Right atrium auricular region (tissue), 2 donors: Measurements from ENCODE around the gene PORCN. TPM values are rescaled to one million over a fixed set of nuclear protein-coding genes. Genes with fewer than 3 reads are reported as not detected.
A peak's percentile ranks its signal among the peaks of the same experiment; 100 is the strongest.

Source experiments
- DNase-seq: peaks from one replicate; pipeline ENCODE4 v3.0.0-alpha.2; 2019; ENCODE audit warnings: low spot score
- H3K27ac ChIP-seq, 2 donors: fragments of 200-600 bp; sonication (generic); 1 replicate in 1 of 2; 2 replicates in 1 of 2; pipeline ENCODE4 v1.5.1; 2016 to 2019
- H3K27me3 ChIP-seq, 2 donors: fragments of 200-600 bp; sonication (generic); one replicate each; pipeline versions ENCODE4 v1.5.1 to v1.6.0; 2017 to 2019
- H3K36me3 ChIP-seq: fragments of 200-600 bp; sonication (generic); one replicate; pipeline ENCODE4 v1.5.1; 2016
- H3K4me1 ChIP-seq, 2 donors: fragments of 200-600 bp; sonication (generic); one replicate each; pipeline versions ENCODE4 v1.5.1 to v1.6.0; 2017 to 2019
- H3K4me3 ChIP-seq, 2 donors: fragments of 200-600 bp; sonication (generic); 1 replicate in 1 of 2; 2 replicates in 1 of 2; pipeline ENCODE4 v1.5.1; 2017 to 2019; ENCODE audit warnings: mild to moderate bottlenecking in 1 of 2, moderate library complexity in 1 of 2
- H3K9me3 ChIP-seq, 2 donors: fragments of 200-600 bp; sonication (generic); one replicate each; pipeline ENCODE4 v1.5.1; 2019
- total RNA-seq, 2 donors: library from RNA; depleted of rRNA; stranded (reverse); fragments of >200 nt; gene quantifications; one replicate each; pipeline ENCODE4 v1.1.0, GENCODE V29; 2016
- TF ChIP-seq, protein P1 (sequence below), 2 donors: fragments of 200-600 bp; sonication (generic); IDR thresholded peaks; one replicate each; pipeline ENCODE4 v1.5.1; 2019; ENCODE audit warnings: antibody characterized with exemption in 2 of 2

PORCN gene
- total RNA-seq, 2 donors from 2014 or later = 23.0 to 43.0 TPM

DNA sequence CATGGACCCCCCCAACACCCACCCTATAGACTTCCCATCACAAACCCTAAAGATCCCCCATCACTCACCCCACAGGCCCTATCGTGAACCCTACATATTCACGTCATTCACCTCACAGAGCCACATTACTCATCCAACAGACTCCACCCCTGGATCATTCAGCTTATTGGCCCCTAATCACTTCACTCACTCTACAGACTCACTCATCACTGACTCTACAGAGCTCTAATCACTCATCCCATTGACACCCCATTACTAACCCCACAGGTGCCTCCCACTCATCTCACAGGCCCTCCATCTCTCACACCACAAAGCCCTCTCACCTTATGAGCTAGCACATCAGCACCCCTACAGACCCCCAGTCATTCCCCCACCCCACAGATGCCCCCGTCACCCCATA is 24.4 kb downstream of the PORCN start:
- DNase-seq = no peak
- TF ChIP-seq, protein P1, sequence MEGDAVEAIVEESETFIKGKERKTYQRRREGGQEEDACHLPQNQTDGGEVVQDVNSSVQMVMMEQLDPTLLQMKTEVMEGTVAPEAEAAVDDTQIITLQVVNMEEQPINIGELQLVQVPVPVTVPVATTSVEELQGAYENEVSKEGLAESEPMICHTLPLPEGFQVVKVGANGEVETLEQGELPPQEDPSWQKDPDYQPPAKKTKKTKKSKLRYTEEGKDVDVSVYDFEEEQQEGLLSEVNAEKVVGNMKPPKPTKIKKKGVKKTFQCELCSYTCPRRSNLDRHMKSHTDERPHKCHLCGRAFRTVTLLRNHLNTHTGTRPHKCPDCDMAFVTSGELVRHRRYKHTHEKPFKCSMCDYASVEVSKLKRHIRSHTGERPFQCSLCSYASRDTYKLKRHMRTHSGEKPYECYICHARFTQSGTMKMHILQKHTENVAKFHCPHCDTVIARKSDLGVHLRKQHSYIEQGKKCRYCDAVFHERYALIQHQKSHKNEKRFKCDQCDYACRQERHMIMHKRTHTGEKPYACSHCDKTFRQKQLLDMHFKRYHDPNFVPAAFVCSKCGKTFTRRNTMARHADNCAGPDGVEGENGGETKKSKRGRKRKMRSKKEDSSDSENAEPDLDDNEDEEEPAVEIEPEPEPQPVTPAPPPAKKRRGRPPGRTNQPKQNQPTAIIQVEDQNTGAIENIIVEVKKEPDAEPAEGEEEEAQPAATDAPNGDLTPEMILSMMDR (IDR thresholded peaks at IDR 0.05) = no peak
- Histone ChIP-seq H3K36me3 (peaks cover 6% of the 10 kb centered on the region), H3K27me3 (no peaks in the 10 kb centered on the region), H3K4me1 (no peaks in the 10 kb centered on the region), H3K4me3 (no peak overlapping the region), H3K9me3 (no peaks in the 10 kb centered on the region), H3K27ac (peak overlapping the region in 1 of 2 donors; percentile 83)

DNA sequence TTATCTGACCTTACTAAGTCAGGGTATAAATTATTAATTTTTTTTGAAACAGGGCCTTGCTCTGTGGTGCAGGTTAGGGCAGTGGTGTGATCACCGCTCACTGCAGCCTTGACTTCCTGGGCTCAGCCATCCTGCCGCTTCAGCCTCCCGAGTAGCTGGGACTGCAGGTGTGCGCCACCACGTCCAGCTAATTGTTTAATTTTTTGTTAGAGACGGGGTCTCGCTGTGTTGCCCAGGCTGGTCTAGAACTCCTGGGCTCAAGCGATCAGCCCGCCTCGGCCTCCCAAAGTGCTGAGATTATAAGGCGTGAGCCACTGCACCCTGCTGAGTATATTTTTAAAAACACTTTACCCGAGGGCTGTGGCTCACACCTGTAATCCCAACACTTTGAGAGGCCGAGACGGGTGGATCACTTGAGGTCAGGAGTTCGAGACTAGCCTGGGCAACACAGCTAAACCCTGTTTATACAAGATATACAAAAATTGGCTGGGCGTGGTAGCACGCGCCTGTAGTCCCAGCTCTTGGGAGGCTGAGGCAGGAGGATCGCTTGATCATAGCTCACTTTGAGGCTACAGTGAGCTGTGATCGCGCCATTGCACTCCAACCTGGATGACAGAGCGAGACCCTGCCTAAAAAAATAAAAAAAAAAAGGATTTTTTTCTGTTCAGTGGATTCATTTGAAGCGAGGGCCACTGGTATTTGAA is 30.0 kb downstream of the PORCN start:
- Histone ChIP-seq H3K27me3 (no peaks in the 10 kb centered on the region), H3K4me3 (peak overlapping the region; percentile 9 to 62), H3K4me1 (peaks cover 0 to 6% of the 10 kb centered on the region in 2 donors), H3K36me3 (no peaks in the 10 kb centered on the region), H3K9me3 (no peaks in the 10 kb centered on the region), H3K27ac (peak overlapping the region; percentile 92 to 93)
- TF ChIP-seq, protein P1 (IDR thresholded peaks at IDR 0.05) = no peak
- no peak for DNase-seq

DNA sequence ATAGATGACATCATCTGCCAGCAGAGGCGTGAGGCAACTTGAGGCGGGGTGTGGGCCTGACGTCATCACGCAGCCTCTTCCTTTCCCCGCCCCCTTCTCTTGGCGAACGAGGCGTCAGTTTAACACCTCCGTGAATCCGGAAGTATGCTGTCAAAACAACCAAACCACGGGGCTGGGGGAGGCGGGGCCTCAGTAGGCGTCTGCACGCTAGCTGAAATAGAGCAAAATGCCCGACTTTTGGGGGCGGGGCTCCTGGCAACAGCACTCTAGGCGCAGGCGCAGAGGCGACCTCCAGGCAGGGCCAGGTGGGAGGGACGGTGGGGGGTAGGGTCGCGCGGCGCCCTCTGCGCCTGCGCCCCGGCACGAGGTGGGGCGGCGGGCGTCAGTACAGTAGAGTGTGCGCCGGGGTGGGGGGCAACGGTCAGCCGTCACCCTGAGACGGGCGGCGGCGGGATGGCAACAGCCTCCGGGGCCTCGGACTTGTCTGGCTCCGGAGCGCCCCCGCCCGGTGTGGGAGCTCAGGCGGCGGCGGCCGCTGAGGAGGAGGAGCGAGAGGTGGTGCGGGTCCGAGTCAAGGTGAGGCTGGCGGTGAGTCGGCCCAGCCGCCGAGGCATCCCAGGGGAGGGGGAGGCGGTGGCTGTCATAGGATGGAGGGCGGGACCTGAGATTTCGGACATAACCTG is 30.7 kb downstream of the PORCN start, which contains the start of gene TBC1D25:
TBC1D25 (plus strand) TSS at position 370 of the 683 bp plus-strand sequence; CDS start at position 454, 84 bp downstream.
- Histone ChIP-seq H3K27me3 (no peaks in the 10 kb centered on the region), H3K9me3 (no peaks in the 10 kb centered on the region), H3K4me1 (peaks cover 0 to 6% of the 10 kb centered on the region in 2 donors), H3K4me3 (peak within 1 kb of the TSS; percentile 52 to 62), H3K36me3 (no peaks in the 10 kb centered on the region), H3K27ac (peak within 1 kb of the TSS; percentile 92 to 93)
- DNase-seq = peak; percentile 98
- TF ChIP-seq, protein P1 (IDR thresholded peaks at IDR 0.05) = peak; percentile 36 to 59

DNA sequence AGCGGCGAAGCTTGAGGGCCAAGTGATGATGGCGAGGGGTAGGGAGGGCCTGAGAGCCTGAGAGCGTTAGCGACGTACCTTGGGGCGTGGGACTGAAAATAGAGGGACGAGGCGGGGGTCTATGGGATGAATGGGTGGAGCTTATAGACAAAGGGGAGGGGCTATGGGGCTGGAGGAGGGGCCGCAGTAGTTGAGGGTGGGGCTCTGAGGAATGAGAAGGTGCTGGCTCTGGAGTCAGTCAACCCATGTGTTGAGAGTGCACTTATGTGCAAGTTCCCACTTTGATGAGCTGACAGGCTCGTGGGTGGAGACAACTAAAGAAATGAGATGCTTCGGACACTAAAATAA is 31.2 kb downstream of the PORCN start:
- H3K4me1 ChIP-seq = peaks cover 0 to 6% of the 10 kb centered on the region in 2 donors
- no peaks in the 10 kb centered on the region for H3K27me3 ChIP-seq
- TF ChIP-seq, protein P1 (IDR thresholded peaks at IDR 0.05) = no peak
- H3K4me3 ChIP-seq = peak overlapping the region; percentile 52 to 62
- peak; percentile 62 for DNase-seq
- H3K36me3 ChIP-seq = peaks cover under 1% of the 10 kb centered on the region
- peak overlapping the region; percentile 92 to 93 for H3K27ac ChIP-seq
- no peaks in the 10 kb centered on the region for H3K9me3 ChIP-seq

DNA sequence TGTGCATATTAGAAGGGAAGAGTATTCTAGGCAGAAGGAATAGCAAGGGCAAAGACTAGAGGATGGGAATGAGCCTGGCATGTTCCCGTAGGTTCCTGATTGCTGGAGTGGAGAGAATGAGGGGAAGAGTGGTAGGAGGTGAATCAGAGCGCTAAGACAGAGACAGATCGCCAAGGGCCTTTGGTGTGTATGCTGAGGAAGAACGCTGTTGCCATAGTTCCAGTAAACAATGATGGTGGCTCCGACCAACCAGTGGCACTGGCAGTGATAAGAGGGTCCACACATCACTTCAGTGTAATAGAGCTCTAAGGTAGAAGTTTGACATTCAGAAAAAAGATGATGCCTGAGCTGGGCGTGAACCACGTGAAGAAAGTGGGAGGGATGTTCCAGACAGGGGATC is 31.7 kb downstream of the PORCN start:
- peaks cover 5% of the 10 kb centered on the region for H3K36me3 ChIP-seq
- H3K27me3 ChIP-seq = no peaks in the 10 kb centered on the region
- peaks cover 0 to 6% of the 10 kb centered on the region in 2 donors for H3K4me1 ChIP-seq
- H3K27ac ChIP-seq = peak overlapping the region; percentile 92 to 93
- H3K9me3 ChIP-seq = no peaks in the 10 kb centered on the region
- H3K4me3 ChIP-seq = peak overlapping the region; percentile 52 to 62
- TF ChIP-seq, protein P1 (IDR thresholded peaks at IDR 0.05) = no peak
- no peak for DNase-seq
